Liver (tissue), 3 donors: Measurements from ENCODE around the gene SCPEP1.

ENCODE experiments used
- FOXA2 ChIP-seq: IDR thresholded peaks from 2 replicates; pipeline ENCODE4 v1.6.1; 2016; ENCODE audit warnings: antibody characterized with exemption
- TF ChIP-seq, protein P1 (sequence below): fragments of 150-350 bp; IDR thresholded peaks from 2 replicates; pipeline ENCODE4 v1.5.1; 2017; ENCODE audit warnings: improper control_type of control experiment, low read depth, low read length; ENCODE audit not compliant: missing input control
- TF ChIP-seq, protein P2 (sequence below): IDR thresholded peaks from 2 replicates; pipeline ENCODE4 v1.6.1; 2016; ENCODE audit warnings: antibody characterized with exemption
- TF ChIP-seq, protein P3 (sequence below): IDR thresholded peaks from 2 replicates; pipeline ENCODE4 v1.6.1; 2016; ENCODE audit warnings: antibody characterized with exemption
- TF ChIP-seq, protein P4 (sequence below): IDR thresholded peaks from 2 replicates; pipeline ENCODE4 v1.6.1; 2016; ENCODE audit warnings: antibody characterized with exemption, mild to moderate bottlenecking
- donor health status: healthy.
- donor health status: healthy.

DNA sequence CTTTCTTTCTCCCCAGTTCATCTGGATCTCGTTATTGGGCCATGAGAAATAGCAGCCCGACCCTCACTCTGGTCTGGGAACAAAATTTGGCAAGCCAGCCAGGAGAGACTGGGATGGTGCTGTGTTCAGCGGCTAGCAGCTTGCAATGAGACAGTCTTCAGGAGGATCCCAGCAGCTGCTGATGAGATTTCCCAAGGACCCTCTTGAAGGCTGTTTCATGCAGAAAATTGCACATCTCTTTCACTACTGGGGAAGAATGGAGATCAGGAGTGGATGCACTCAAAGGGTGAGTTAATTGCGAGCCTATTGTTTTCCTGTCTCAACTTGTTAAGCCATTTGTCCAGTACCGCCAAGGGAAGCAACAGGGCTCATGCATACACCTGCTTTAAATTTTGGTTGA lies 11.6 kb upstream of the SCPEP1 start:
- no peak for TF ChIP-seq FOXA2
- TF ChIP-seq, protein P1, sequence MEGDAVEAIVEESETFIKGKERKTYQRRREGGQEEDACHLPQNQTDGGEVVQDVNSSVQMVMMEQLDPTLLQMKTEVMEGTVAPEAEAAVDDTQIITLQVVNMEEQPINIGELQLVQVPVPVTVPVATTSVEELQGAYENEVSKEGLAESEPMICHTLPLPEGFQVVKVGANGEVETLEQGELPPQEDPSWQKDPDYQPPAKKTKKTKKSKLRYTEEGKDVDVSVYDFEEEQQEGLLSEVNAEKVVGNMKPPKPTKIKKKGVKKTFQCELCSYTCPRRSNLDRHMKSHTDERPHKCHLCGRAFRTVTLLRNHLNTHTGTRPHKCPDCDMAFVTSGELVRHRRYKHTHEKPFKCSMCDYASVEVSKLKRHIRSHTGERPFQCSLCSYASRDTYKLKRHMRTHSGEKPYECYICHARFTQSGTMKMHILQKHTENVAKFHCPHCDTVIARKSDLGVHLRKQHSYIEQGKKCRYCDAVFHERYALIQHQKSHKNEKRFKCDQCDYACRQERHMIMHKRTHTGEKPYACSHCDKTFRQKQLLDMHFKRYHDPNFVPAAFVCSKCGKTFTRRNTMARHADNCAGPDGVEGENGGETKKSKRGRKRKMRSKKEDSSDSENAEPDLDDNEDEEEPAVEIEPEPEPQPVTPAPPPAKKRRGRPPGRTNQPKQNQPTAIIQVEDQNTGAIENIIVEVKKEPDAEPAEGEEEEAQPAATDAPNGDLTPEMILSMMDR, result no peak
- TF ChIP-seq, protein P2, sequence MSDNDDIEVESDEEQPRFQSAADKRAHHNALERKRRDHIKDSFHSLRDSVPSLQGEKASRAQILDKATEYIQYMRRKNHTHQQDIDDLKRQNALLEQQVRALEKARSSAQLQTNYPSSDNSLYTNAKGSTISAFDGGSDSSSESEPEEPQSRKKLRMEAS, result no peak
- TF ChIP-seq, protein P3, sequence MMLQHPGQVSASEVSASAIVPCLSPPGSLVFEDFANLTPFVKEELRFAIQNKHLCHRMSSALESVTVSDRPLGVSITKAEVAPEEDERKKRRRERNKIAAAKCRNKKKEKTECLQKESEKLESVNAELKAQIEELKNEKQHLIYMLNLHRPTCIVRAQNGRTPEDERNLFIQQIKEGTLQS, result no peak
- TF ChIP-seq, protein P4, sequence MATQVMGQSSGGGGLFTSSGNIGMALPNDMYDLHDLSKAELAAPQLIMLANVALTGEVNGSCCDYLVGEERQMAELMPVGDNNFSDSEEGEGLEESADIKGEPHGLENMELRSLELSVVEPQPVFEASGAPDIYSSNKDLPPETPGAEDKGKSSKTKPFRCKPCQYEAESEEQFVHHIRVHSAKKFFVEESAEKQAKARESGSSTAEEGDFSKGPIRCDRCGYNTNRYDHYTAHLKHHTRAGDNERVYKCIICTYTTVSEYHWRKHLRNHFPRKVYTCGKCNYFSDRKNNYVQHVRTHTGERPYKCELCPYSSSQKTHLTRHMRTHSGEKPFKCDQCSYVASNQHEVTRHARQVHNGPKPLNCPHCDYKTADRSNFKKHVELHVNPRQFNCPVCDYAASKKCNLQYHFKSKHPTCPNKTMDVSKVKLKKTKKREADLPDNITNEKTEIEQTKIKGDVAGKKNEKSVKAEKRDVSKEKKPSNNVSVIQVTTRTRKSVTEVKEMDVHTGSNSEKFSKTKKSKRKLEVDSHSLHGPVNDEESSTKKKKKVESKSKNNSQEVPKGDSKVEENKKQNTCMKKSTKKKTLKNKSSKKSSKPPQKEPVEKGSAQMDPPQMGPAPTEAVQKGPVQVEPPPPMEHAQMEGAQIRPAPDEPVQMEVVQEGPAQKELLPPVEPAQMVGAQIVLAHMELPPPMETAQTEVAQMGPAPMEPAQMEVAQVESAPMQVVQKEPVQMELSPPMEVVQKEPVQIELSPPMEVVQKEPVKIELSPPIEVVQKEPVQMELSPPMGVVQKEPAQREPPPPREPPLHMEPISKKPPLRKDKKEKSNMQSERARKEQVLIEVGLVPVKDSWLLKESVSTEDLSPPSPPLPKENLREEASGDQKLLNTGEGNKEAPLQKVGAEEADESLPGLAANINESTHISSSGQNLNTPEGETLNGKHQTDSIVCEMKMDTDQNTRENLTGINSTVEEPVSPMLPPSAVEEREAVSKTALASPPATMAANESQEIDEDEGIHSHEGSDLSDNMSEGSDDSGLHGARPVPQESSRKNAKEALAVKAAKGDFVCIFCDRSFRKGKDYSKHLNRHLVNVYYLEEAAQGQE, result no peak
